GM10266 (cell line): ENCODE data around the gene LTBP2.

Source experiments
- DNase-seq: peaks from one replicate; pipeline ENCODE4 v3.0.0; 2012; ENCODE audit errors: extremely low spot score
- CTCF ChIP-seq: IDR thresholded peaks from 2 replicates; pipeline ENCODE4 v1.5.1; 2012; ENCODE audit warnings: mild to moderate bottlenecking, low read depth; ENCODE audit not compliant: control insufficient read depth, insufficient read depth; ENCODE audit errors: missing control alignments

LTBP2 gene

GRCh38 chr14:74492776-74493342 lies 119.2 kb downstream of the LTBP2 start, which contains the start of gene NPC2:
Gene NPC2, minus strand, starts transcription at chr14:74493305. Its CDS starts 31 bp downstream, at chr14:74493274.
- TF ChIP-seq CTCF, result no peak
- no peak for DNase-seq

- peak; percentile 50 for TF ChIP-seq CTCF
- DNase-seq, result peak; percentile 38
These were observed 119.9 kb downstream of the LTBP2 start for GRCh38 chr14:74491956-74492775.

GRCh38 chr14:74490486-74490885 lies 121.6 kb downstream of the LTBP2 start:
- TF ChIP-seq CTCF, result no peak
- no peak for DNase-seq

GRCh38 chr14:74488786-74489397 lies 123.1 kb downstream of the LTBP2 start:
- no peak for DNase-seq
- TF ChIP-seq CTCF, result no peak

GRCh38 chr14:74486164-74486563 lies 125.9 kb downstream of the LTBP2 start:
- no peak for TF ChIP-seq CTCF
- DNase-seq, result no peak

DNA sequence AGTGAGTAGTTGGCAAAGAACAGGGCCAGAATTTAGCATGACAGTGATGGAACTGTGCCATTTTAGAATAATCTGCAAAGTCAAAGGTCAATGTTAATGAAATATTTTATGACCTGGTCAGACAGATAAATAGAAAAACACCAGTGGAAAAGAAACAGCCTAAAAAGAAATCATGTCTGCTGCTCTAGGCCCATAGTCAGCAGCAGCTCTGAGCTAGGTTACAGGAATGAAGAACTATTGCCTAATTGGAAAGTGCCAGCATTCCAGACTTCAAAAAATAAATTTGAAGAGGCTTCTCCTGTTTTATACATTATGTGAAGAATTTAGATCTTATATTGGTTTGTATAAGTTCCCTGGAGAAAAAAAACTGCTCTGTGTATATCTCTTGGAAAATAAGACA lies 128.7 kb downstream of the LTBP2 start:
- DNase-seq, result no peak
- no peak for TF ChIP-seq CTCF

GRCh38 chr14:74482571-74482970 lies 129.5 kb downstream of the LTBP2 start:
- no peak for TF ChIP-seq CTCF

More at GRCh38 chr14:74482571-74482970, 129.5 kb downstream of the LTBP2 start:
- DNase-seq, result no peak
